Daoy (cell line): ENCODE results near the gene HLA-A. TPM values are rescaled to one million over a fixed set of nuclear protein-coding genes. Genes with fewer than 3 reads are reported as not detected.
A peak's percentile ranks its signal among the peaks of the same experiment; 100 is the strongest.

ENCODE experiments used
- DNase-seq: peaks from one replicate; pipeline ENCODE4 v3.0.0-alpha.2; 2015; ENCODE audit warnings: low read depth
- total RNA-seq: library from RNA; depleted of rRNA; stranded (reverse); fragments of >200 nt; shearing (Covaris generic); gene quantifications from 2 replicates; pipeline ENCODE4 v1.2.3, GENCODE V29; 2014

Gene HLA-A
- total RNA-seq, 1 experiment from 2014 or later: 324 TPM

DNA sequence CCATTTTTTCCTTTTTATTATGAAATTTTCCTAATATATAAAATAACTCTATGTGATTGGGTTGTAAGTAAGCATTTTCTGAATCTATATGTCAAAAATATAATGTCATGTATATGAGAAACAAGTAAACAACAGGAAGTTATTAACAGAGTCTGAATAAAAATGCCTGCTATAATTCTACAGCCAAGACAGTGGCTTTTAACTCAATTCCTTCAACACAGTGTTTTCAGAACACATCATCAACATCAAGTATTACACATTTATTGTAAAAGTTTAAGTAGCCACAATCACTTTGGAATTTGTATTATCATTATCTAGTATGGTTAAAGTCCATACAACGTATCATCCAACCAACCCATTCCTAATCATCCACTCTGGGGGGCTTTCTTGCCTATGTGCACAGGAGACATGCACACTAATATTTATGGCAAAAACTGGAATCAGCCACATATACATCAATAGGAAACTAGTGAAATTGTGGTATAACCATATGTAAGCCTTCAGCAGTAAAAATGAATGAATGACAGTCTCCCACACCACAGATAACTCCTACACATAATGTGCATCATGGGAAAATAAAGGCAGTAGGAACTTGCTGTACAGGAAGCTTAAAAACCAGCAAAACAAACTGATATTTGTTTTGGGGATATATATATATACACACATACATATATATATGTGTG lies 6.9 kb upstream of the HLA-A start:
- DNase-seq: no peak

DNA sequence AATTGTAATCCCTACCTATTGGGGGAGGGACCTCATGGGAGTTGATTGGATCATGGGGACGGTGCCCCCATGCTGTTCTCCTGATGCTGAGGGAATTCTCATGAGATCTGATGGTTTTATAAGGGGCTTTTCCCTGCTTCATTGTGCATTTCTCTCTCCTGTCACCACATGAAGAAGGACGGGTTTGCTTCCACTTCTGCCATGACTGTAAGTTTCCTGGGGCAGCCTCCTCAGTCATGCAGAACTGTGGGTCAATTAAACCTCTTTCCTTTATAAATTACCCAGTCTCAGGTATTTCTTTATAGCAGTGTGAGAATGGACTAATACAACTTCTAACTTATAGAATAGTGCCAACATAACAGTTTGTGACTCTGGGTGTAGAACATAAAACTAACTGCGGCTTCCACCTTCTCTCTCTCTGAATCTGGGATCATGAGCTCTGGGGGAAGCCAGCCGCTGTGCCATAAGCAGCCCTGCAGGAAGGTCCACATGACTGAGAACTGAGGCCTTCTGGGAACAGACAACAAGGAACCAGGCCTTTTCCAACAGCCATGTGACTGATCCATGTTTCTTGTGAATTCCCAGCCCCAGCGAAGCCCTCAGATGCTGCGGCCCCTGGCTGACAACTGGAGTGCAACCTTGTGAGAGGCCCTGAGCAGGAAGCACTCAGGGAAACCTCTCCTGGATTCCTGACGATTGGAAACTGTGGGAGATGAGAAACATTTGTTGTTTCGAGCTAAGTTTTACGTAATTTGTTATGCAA lies 3.4 kb upstream of the HLA-A start:
- DNase-seq: no peak

DNA sequence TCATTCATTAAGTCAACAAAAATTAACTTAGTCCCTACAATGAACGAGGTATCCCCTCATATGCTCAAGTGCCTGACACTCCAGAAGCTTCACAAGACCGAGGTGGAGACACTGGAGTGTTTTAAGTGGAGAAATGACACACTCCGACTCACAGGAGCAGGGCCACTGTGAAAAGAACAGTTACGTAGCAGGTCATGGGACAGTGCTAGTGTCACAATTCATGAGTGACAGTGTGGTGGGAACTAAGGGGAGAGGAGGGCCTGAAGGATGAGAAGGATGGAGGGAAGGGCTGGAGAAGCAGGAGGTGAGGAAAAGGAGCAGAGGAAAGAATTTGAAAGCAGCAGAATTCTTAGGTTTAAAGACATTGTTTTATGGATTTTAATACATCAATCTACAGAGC lies 1.3 kb upstream of the HLA-A start:
- no peak for DNase-seq

DNA sequence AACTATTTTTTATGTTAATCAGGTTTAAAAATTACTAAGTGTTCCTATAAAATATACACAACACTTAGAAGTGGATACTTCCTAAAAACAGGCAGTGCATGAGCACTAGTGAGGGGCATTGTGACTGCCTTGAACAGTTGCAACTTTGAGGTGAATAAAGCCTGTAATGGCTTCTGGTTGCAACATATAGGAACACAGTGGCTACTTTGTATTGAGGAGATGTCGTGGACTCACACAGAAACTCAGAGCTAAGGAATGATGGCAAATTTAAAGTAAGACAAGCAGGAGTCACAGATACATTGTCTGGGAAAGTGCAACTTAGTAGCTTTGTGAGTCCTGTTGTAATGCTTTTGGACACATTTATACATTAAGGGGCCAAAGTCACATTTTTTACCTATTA lies 861 bp upstream of the HLA-A start:
- DNase-seq: no peak

DNA sequence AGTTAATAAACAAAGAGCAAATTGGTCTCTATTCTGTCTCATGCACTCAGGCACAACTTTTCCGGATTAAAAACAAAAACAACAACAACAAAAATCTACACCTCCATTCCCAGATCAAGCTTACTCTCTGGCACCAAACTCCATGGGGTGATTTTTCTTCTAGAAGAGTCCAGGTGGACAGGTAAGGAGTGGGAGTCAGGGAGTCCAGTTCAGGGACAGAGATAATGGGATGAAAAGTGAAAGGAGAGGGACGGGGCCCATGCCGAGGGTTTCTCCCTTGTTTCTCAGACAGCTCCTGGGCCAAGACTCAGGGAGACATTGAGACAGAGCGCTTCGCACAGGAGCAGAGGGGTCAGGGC lies 437 bp upstream of the HLA-A start:
- DNase-seq: no peak

DNA sequence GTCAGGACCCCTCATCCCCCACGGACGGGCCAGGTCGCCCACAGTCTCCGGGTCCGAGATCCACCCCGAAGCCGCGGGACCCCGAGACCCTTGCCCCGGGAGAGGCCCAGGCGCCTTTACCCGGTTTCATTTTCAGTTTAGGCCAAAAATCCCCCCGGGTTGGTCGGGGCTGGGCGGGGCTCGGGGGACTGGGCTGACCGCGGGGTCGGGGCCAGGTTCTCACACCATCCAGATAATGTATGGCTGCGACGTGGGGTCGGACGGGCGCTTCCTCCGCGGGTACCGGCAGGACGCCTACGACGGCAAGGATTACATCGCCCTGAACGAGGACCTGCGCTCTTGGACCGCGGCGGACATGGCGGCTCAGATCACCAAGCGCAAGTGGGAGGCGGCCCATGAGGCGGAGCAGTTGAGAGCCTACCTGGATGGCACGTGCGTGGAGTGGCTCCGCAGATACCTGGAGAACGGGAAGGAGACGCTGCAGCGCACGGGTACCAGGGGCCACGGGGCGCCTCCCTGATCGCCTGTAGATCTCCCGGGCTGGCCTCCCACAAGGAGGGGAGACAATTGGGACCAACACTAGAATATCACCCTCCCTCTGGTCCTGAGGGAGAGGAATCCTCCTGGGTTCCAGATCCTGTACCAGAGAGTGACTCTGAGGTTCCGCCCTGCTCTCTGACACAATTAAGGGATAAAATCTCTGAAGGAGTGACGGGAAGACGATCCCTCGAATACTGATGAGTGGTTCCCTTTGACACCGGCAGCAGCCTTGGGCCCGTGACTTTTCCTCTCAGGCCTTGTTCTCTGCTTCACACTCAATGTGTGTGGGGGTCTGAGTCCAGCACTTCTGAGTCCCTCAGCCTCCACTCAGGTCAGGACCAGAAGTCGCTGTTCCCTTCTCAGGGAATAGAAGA lies 978 bp downstream of the HLA-A start:
- DNase-seq: peak; percentile 17

DNA sequence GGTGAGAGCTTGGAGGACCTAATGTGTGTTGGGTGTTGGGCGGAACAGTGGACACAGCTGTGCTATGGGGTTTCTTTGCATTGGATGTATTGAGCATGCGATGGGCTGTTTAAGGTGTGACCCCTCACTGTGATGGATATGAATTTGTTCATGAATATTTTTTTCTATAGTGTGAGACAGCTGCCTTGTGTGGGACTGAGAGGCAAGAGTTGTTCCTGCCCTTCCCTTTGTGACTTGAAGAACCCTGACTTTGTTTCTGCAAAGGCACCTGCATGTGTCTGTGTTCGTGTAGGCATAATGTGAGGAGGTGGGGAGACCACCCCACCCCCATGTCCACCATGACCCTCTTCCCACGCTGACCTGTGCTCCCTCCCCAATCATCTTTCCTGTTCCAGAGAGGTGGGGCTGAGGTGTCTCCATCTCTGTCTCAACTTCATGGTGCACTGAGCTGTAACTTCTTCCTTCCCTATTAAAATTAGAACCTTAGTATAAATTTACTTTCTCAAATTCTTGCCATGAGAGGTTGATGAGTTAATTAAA lies 3.0 kb downstream of the HLA-A start:
- DNase-seq: no peak

DNA sequence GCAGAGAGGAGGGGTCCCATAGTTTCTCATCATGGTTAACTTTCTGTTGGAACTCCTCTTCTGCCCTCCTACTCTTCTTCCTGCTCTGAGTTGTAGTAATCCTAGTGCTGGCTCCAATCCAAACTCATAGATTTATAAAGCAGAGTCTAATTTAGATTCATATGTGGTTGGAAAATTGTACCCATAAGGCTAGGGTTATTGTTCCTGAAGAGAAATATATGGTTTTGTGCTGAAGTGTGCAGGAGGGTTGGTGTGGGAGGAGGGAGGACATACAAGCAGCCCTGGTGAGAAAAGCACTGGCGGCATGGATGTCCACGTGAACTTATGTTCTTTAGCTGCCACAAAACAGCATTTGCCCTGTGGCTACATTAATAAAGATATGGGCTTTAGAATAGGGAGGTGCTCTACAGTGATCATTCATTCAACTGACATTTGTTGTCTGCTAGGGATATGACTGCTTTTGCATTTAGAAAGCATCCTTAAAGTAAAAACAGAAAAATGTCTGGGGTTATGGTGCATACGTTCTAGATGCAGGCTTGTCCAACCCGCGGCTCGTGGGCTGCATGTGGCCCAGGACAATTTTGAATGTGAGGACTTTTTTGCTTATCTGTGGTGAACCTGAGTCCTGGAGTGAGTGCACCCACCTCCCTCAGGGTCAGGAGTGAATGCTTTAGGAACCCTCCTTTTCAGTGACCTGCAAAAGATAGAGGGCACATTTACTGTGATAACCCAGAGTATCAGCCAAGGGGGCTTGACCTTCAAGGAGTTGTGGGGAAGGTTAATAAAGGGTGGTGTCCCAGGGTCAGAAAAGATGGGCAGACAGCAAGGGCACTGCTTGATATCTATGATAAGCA lies 4.1 kb downstream of the HLA-A start:
- DNase-seq: no peak

DNA sequence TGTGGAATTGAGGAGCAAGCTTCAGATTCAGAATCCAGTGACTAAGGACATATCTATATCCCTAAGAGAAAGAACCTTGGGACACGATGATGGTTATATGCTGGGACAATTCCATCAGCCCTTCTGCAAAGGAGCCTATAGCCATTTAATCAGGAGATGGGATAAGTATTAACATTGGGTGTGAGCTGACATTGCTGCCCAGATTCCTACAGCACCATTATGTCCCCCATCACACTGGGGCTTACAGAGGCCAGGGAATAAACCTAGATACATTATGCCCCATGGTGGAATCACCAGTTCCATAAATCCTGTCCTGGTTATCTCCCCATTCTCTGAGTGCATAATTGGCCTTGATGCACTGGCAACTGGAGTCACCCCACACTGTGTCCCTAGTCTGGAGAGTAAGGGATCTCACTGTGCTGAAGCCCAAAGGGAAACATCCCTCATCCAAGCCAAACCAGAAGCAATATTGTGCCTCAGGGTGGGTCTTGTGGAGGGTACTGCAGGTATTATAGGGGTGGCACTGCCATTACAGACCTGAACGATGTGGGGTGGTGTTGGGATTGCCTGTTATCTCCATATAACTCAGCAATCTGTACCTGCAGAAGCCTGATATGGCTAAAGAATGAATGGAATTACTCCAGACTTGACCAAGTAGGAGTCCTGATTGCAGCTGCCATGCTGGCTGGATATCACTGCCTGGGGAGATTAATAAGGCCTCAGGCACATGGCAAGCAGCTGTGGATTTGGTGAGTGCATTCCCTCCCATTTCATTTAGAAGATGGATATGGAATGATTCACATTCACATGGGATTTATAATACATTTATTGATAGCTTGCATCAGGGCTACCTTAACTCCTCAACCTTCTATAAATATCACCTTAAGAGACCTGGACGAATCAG lies 5.0 kb downstream of the HLA-A start:
- DNase-seq: no peak

DNA sequence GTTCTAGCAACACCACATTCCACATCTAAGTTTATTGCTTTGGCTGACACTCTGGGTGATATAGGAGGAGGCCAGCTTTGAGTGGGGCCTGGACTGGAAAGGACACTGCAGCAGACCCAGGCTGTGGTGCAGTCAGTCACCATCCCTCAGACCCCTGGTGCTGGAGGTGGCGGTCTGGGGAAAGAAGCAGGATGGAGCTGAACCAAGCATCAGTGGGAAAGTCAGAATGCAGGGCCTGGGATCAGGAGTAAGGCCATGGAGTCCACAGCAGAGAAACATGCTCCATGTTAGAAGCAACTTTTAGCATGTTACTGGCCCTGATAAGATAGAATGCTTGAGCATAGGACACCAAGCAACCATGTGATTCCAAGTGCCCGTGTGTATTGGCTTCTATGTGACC lies 5.9 kb downstream of the HLA-A start:
- DNase-seq: no peak

DNA sequence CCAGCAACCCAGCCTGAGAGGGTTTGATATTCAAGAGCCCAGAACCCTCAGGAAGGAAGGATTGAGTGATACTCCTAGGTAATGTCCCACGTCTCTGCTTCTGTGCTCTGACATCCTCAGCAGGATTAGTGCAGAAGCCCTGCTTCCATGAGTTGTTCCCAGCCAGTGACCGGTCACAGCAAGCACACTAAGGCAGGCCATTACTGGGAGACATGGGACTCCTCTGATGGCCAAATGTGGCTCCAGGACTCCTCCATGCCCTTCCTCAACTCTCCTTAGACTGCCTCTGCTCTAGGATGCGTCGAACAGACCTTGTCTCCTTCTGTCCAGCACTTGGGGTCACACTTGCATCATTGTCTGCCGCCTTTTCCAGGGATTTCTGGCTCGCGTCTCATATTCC lies 7.6 kb downstream of the HLA-A start:
- DNase-seq: no peak

DNA sequence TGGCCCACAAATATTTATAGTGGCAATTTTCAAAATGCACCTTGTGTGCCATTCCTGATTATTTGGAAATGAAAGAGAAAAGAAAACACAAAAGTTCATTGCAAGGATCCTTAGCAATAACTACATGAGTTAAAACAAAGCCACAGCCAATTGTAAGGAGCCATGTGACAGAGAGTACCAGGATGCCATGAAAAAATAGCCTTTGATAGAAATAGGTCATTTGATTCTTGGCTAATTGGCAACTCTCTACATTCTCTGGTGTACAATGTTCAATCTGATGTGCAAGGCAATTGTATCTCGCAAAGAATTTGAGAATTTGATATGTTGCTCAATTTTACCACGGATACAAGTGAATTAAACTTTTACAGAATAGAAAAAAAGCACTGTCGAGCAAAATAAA lies 9.6 kb downstream of the HLA-A start:
- no peak for DNase-seq

DNA sequence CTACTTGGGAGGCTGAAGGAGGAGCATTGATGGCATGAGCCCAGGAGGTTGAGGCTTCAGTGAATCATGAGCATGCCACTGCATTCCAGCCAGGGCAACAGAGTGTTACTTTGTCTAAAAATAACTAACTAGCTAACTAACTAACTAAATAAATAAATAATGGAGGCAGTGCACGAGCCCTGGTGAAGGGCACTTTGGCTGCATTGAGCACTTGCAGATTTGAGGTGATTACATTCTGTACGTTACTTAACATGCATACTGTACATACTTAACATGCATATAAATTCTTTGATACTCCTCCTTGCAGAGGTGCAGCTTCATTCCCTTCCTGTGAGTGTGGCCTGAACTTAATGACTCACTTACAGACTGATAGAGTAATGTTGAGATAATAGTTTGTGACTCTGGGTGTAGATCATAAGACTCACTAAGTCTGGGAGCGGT lies 10.7 kb downstream of the HLA-A start:
- DNase-seq: peak; percentile 83

DNA sequence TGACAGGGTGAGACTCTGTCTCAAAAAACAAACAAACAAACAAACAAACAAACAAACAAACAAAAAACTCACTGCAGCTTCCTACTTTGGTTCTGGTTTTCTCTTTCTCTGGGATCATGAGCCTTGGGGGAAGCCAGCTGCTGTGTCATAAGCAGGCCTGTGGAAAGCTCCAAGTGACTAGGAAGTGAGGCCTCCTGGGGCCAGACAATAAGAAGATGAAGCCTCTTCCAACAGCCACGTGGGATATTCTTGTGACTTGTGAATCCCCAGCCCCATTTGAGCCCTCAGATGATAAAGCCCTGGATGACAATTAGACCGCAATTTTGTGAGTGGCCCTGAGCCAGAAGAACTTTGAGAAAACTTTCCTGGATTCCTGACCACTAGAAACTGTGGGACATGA lies 11.4 kb downstream of the HLA-A start:
- DNase-seq: peak; percentile 14

DNA sequence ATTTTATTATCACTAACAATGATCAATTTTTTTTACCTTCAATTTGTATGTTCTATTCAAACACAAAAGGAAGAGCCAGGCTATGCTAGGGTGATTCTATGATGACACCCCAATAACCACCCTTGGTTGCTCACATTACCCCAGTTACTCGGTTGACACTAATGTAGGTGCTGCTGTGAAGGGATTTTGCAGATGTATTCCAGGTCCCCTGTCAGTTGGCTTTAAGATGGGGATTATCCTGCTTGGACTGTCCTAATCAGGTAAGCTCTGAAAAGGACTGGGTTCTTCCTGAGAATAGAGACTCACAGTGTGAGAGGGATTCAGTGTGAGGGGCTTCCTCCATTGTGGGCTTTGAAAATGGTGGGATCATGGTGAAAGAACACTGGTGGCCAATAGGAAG lies 11.9 kb downstream of the HLA-A start:
- no peak for DNase-seq

DNA sequence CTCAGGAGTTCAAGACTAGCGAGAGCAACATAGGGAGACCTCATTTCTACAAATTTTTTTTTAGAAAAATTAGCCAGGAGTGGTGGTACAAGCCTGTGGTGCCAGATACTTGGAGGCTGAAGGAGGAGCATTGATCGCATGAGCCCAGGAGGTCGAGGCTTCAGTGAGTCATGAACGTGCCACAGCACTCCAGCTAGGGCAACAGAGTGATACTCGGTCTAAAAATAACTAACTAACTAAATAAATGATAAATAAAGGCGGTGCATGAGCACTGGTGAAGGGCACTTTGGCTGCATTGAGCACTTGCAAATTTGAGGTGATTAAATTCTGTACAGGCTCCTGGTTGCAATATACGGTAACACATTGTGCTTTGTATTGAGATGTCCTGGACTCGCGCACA lies 13.5 kb downstream of the HLA-A start:
- no peak for DNase-seq

DNA sequence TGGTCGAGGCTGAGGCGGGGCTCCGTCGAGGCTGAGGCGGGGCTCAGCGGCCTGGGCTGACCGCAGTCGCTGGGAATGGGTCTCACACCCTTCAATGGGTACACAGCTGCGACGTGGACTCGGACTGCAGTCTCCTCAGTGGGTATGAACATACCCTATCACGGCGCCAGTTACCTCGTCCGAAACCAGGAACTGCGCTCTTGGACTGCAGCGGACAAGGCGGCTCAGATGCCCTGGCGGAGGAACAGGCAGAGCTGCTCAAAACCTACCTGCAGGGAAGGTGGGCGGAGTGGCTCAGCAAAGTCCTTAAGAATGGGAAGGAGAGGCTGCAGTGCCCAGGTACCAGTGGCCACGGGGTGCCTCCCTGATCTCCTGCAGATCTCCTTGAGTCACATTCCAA lies 14.2 kb downstream of the HLA-A start:
- DNase-seq: no peak

DNA sequence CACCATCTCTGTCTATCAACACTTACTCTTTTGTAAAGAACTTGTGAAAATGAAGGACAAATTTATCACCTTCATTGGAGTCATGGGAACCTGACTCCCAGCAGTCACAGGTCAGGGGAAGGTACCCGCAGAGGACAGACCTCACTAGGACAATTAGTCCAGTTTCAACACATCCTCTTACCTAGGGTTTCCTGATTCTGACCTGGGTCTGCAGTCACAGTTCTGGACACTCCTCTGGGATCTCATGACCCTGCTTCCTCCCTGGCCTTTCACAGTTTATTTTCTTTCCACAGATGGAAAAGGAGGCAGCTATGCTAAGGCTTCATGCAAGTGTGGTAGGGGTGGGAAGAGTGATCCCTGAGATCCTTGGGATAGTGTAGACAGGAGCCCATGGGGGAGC lies 15.7 kb downstream of the HLA-A start:
- DNase-seq: no peak

DNA sequence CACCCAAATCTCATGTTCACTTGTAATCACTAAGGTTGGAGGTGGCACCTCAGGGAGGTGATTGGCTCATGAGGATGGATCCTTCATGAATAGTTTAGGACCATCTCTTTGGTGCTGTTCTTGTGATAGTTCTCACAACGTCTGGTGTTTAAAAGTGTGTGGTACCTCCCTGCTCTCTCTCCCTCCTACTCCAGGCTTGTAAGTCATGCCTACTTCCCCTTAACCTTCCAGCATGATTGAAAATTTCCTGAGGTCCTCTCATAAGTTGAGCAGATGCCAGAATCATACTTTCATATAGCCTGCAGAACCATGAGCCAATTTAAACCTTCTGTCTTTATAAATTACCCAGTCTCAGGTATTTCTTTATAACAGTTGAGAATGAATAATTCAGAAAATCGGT lies 16.6 kb downstream of the HLA-A start:
- no peak for DNase-seq

DNA sequence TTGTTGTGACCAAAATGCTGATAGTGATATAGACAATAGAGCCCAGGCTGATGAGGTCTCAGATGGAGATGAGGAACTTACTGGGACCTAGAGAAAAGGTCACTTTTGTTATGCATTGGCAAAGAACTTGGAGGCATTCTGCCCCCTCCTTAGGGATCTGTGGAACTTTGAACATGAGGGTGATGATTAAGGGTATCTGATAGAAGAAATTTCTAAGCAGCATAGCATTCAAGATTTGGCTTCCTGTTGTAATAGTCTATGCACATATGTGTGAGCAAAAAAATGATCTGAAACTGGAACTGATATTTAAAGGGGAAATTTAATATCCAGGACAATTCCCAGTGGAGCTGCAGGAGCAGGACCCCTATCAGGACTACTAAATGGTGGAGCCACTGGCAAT lies 17.1 kb downstream of the HLA-A start:
- no peak for DNase-seq
